Liver (tissue), 9 donors: ENCODE measurements around the gene IKZF4. TPM values are rescaled to one million over a fixed set of nuclear protein-coding genes. Genes with fewer than 3 reads are reported as not detected.

ENCODE experiments used
- DNase-seq: peaks from one replicate; pipeline ENCODE4 v3.0.0-alpha.2; 2017; ENCODE audit warnings: low spot score
- H3K27ac ChIP-seq, 2 donors: one replicate each; pipeline ENCODE4 v1.7.0; 2013; ENCODE audit warnings: inconsistent platforms in 2 of 2, low read length in 2 of 2, control low read depth in 1 of 2, low read depth in 1 of 2, mild to moderate bottlenecking in 1 of 2
- H3K27me3 ChIP-seq, 4 donors: one replicate each; pipeline versions ENCODE4 v1.6.1 to v1.7.0; 2013; ENCODE audit warnings: low read length in 3 of 4, inconsistent platforms in 1 of 4, mild to moderate bottlenecking in 1 of 4, moderate library complexity in 1 of 4; ENCODE audit not compliant: control insufficient read depth in 4 of 4, insufficient read depth in 4 of 4
- H3K36me3 ChIP-seq, 4 donors: one replicate each; pipeline versions ENCODE4 v1.6.1 to v1.7.0; 2013; ENCODE audit warnings: low read length in 3 of 4, mild to moderate bottlenecking in 3 of 4, low read depth in 1 of 4, moderate library complexity in 1 of 4; ENCODE audit not compliant: control insufficient read depth in 4 of 4, insufficient read depth in 3 of 4
- H3K4me1 ChIP-seq, 4 donors: one replicate each; pipeline versions ENCODE4 v1.6.1 to v1.7.0; 2013; ENCODE audit warnings: low read length in 3 of 4, mild to moderate bottlenecking in 3 of 4, moderate library complexity in 1 of 4; ENCODE audit not compliant: control insufficient read depth in 4 of 4, insufficient read depth in 4 of 4
- H3K4me3 ChIP-seq, 3 donors: one replicate each; pipeline versions ENCODE4 v1.6.1 to v1.7.0; 2013; ENCODE audit warnings: low read length in 3 of 3, control low read depth in 1 of 3, low read depth in 1 of 3, mild to moderate bottlenecking in 1 of 3
- H3K9ac ChIP-seq, 2 donors: one replicate each; pipeline ENCODE4 v1.7.0; 2013; ENCODE audit warnings: low read length in 2 of 2, mild to moderate bottlenecking in 2 of 2, moderate library complexity in 2 of 2, control low read depth in 1 of 2, low read depth in 1 of 2
- H3K9me3 ChIP-seq, 4 donors: one replicate each; pipeline versions ENCODE4 v1.6.1 to v1.7.0; 2013; ENCODE audit warnings: low read length in 3 of 4; ENCODE audit not compliant: control insufficient read depth in 4 of 4
- ATF3 ChIP-seq: IDR thresholded peaks from 2 replicates; pipeline ENCODE4 v1.6.1; 2016; ENCODE audit warnings: antibody characterized with exemption
- CTCF ChIP-seq: fragments of 150-350 bp; IDR thresholded peaks from 2 replicates; pipeline ENCODE4 v1.5.1; 2017; ENCODE audit warnings: improper control_type of control experiment, low read depth, low read length; ENCODE audit not compliant: missing input control
- EGR1 ChIP-seq, 2 donors: IDR thresholded peaks; 2 replicates each; pipeline ENCODE4 v1.6.1; 2016 to 2018; ENCODE audit warnings: antibody characterized with exemption in 2 of 2, low read depth in 2 of 2
- FOXA1 ChIP-seq: IDR thresholded peaks from 2 replicates; pipeline ENCODE4 v1.6.1; 2016; ENCODE audit warnings: antibody characterized with exemption
- FOXA2 ChIP-seq: IDR thresholded peaks from 2 replicates; pipeline ENCODE4 v1.6.1; 2016; ENCODE audit warnings: antibody characterized with exemption
- GABPA ChIP-seq, 2 donors: IDR thresholded peaks in 1 of 2; conservative IDR thresholded peaks in 1 of 2; 2 replicates each; pipeline ENCODE4 v1.6.1; 2016; ENCODE audit warnings: antibody characterized with exemption in 2 of 2, mild to moderate bottlenecking in 1 of 2, moderate library complexity in 1 of 2
- HNF4A ChIP-seq, 2 donors: conservative IDR thresholded peaks; 2 replicates each; pipeline ENCODE4 v1.6.1; 2016; ENCODE audit warnings: antibody characterized with exemption in 2 of 2, mild to moderate bottlenecking in 2 of 2
- HNF4G ChIP-seq: IDR thresholded peaks from 2 replicates; pipeline ENCODE4 v1.6.1; 2016; ENCODE audit warnings: antibody characterized with exemption
- JUND ChIP-seq, 2 donors: IDR thresholded peaks; 2 replicates each; pipeline ENCODE4 v1.6.1; 2016; ENCODE audit warnings: antibody characterized with exemption in 2 of 2
- MAX ChIP-seq: IDR thresholded peaks from 2 replicates; pipeline ENCODE4 v1.6.1; 2016; ENCODE audit warnings: antibody characterized with exemption
- NR2F2 ChIP-seq: IDR thresholded peaks from 2 replicates; pipeline ENCODE4 v1.6.1; 2016; ENCODE audit warnings: antibody characterized with exemption
- RAD21 ChIP-seq, 2 donors: IDR thresholded peaks; 2 replicates each; pipeline ENCODE4 v1.6.1; 2016; ENCODE audit warnings: antibody characterized with exemption in 2 of 2, mild to moderate bottlenecking in 2 of 2
- REST ChIP-seq: IDR thresholded peaks from 2 replicates; pipeline ENCODE4 v1.6.1; 2016; ENCODE audit warnings: antibody characterized with exemption, mild to moderate bottlenecking
- RXRA ChIP-seq, 2 donors: IDR thresholded peaks; 2 replicates each; pipeline ENCODE4 v1.6.1; 2017 to 2018; ENCODE audit warnings: antibody characterized with exemption in 2 of 2, mild to moderate bottlenecking in 1 of 2
- SP1 ChIP-seq: IDR thresholded peaks from 2 replicates; pipeline ENCODE4 v1.6.1; 2018; ENCODE audit warnings: antibody characterized with exemption, mild to moderate bottlenecking
- TAF1 ChIP-seq: conservative IDR thresholded peaks from 2 replicates; pipeline ENCODE4 v1.6.1; 2016; ENCODE audit warnings: antibody characterized with exemption, mild to moderate bottlenecking
- YY1 ChIP-seq: IDR thresholded peaks from 2 replicates; pipeline ENCODE4 v1.6.1; 2016; ENCODE audit warnings: antibody characterized with exemption, mild to moderate bottlenecking
- ZBTB33 ChIP-seq: IDR thresholded peaks from 2 replicates; pipeline ENCODE4 v1.6.1; 2016; ENCODE audit warnings: antibody characterized with exemption
- WGBS: extraction: QIAGEN DNeasy Blood & Tissue Kit; methylation state at CpG from one replicate; pipeline ENCODE4 v1.1.7; 2013; 5-methylcytosine and 5-hydroxymethylcytosine counted together
- polyA plus RNA-seq, 2 donors: library from polyadenylated mRNA; stranded (reverse) in 1 of 2; unstranded in 1 of 2; fragments of 200-250 nt in 1 of 2; fragments of >200 nt in 1 of 2; fragmentation: Nextera tagmentation in 1 of 2; extraction: Ambion mirVana in 1 of 2; gene quantifications; one replicate each; pipeline versions ENCODE4 v1.2.1 to v1.2.3, GENCODE V29; 2013 to 2015
- total RNA-seq, 2 donors: library from RNA; depleted of rRNA; stranded (reverse); fragments of >200 nt; gene quantifications; one replicate each; pipeline ENCODE4 v1.2.3, GENCODE V29; 2014
- donor health status: healthy.
- donor health status: healthy.
- donor health status: healthy.
- donor health status: healthy.
- donor health status: healthy.

The IKZF4 gene
- total and polyA plus RNA-seq, 4 donors = 0.47 to 1.9 (median 0.75) TPM

- peak; percentile 54 for TF ChIP-seq HNF4G
- peak; percentile 45 to 78 for TF ChIP-seq JUND (IDR thresholded peaks at IDR 0.05)
- TF ChIP-seq RAD21 (IDR thresholded peaks at IDR 0.05) = peak in 1 of 2 donors; percentile 17
- peak; percentile 70 for TF ChIP-seq TAF1
- peak; percentile 85 for TF ChIP-seq REST
- TF ChIP-seq EGR1 (IDR thresholded peaks at IDR 0.05; ENCODE audit: low read depth in 2 of 2) = peak in 1 of 2 donors; percentile 55
- no peak for TF ChIP-seq FOXA1
- TF ChIP-seq SP1 = peak; percentile 73
- peak; percentile 77 for TF ChIP-seq YY1
- TF ChIP-seq FOXA2 = peak; percentile 48
- TF ChIP-seq RXRA (IDR thresholded peaks at IDR 0.05) = peak; percentile 75 to 87
- TF ChIP-seq CTCF = no peak
- no peak for TF ChIP-seq NR2F2
- peak in 1 of 2 donors; percentile 72 for TF ChIP-seq GABPA (IDR thresholded peaks at IDR 0.05 in 1 of 2, conservative IDR thresholded peaks at IDR 0.05 in 1 of 2)
- peak; percentile 89 to 93 for TF ChIP-seq HNF4A (conservative IDR thresholded peaks at IDR 0.05)
- TF ChIP-seq ATF3 = peak; percentile 72
- TF ChIP-seq ZBTB33 = peak; percentile 84
- TF ChIP-seq MAX = peak; percentile 75
- Histone ChIP-seq H3K36me3 (peaks cover 2 to 10% (median 6%) of the 10 kb centered on the region in 4 donors), H3K9ac (peak overlapping the region; percentile 92), H3K27ac (peak overlapping the region; percentile 93 to 99), H3K4me3 (peak overlapping the region; percentile 59 to 88 (median 84)), H3K9me3 (no peaks in the 10 kb centered on the region), H3K27me3 (no peaks in the 10 kb centered on the region), H3K4me1 (peaks cover 10 to 34% (median 29%) of the 10 kb centered on the region in 4 donors)
- peak; percentile 68 for DNase-seq
- 8% methylated on average over 20 of the region's 20 CpGs for WGBS
Observed at GRCh38 chr12:56080556-56081138, 59.8 kb downstream of the IKZF4 start.
